ENCODE measurements around the gene LYPD6.

- TF ChIP-seq CTCF (IDR thresholded peaks at IDR 0.05; ENCODE audit: low read length) (no peak), EZH2 (optimal IDR thresholded peaks at IDR 0.05; ENCODE audit: low read depth, low read length) (no peak)
These were observed 118.6 kb downstream of the LYPD6 start for GRCh38 chr2:149449017-149449416.

Measured in MM.1S (cell line).